Rectal smooth muscle tissue (tissue), 1 donor: ENCODE results near the gene HSF5.

Experiments used
- H3K27ac ChIP-seq: one replicate; pipeline ENCODE4 v1.7.0; 2013; ENCODE audit warnings: low read depth, low read length, inconsistent platforms
- H3K27me3 ChIP-seq: one replicate; pipeline ENCODE4 v1.7.0; 2013; ENCODE audit warnings: low read length; ENCODE audit not compliant: control insufficient read depth, insufficient read depth
- H3K36me3 ChIP-seq: one replicate; pipeline ENCODE4 v1.7.0; 2013; ENCODE audit warnings: low read length; ENCODE audit not compliant: control insufficient read depth, insufficient read depth
- H3K4me1 ChIP-seq: one replicate; pipeline ENCODE4 v1.7.0; 2013; ENCODE audit warnings: low read length; ENCODE audit not compliant: control insufficient read depth, insufficient read depth
- H3K4me3 ChIP-seq: one replicate; pipeline ENCODE4 v1.7.0; 2013; ENCODE audit warnings: low read length
- H3K9ac ChIP-seq: one replicate; pipeline ENCODE4 v1.7.0; 2013; ENCODE audit warnings: low read length

The HSF5 gene

GRCh38 chr17:58529275-58529674 is 41.1 kb upstream of the HSF5 start:
- H3K4me3 ChIP-seq, result no peak overlapping the region
- no peak overlapping the region for H3K27ac ChIP-seq
- no peaks in the 10 kb centered on the region for H3K4me1 ChIP-seq
- H3K36me3 ChIP-seq, result no peaks in the 10 kb centered on the region
- no peaks in the 10 kb centered on the region for H3K27me3 ChIP-seq
- H3K9ac ChIP-seq, result no peak overlapping the region

- H3K36me3 ChIP-seq, result no peaks in the 10 kb centered on the region
- H3K4me3 ChIP-seq, result no peak overlapping the region
- no peaks in the 10 kb centered on the region for H3K27me3 ChIP-seq
- H3K4me1 ChIP-seq, result no peaks in the 10 kb centered on the region
- no peak overlapping the region for H3K27ac ChIP-seq
- H3K9ac ChIP-seq, result no peak overlapping the region
These were observed 40.2 kb upstream of the HSF5 start for GRCh38 chr17:58528443-58528842.

GRCh38 chr17:58527949-58528348 is 39.7 kb upstream of the HSF5 start:
- Histone ChIP-seq H3K27me3 (no peaks in the 10 kb centered on the region), H3K9ac (no peak overlapping the region), H3K4me1 (no peaks in the 10 kb centered on the region), H3K36me3 (no peaks in the 10 kb centered on the region), H3K4me3 (no peak overlapping the region), H3K27ac (no peak overlapping the region)

- H3K27ac ChIP-seq, result no peak overlapping the region
- H3K9ac ChIP-seq, result no peak overlapping the region
- H3K4me3 ChIP-seq, result no peak overlapping the region
- no peaks in the 10 kb centered on the region for H3K36me3 ChIP-seq
- H3K4me1 ChIP-seq, result no peaks in the 10 kb centered on the region
- H3K27me3 ChIP-seq, result no peaks in the 10 kb centered on the region
These were observed 39.1 kb upstream of the HSF5 start for GRCh38 chr17:58527306-58527705.

- H3K27me3 ChIP-seq, result no peaks in the 10 kb centered on the region
- H3K9ac ChIP-seq, result no peak overlapping the region
- no peak overlapping the region for H3K27ac ChIP-seq
- H3K4me3 ChIP-seq, result no peak overlapping the region
- no peaks in the 10 kb centered on the region for H3K36me3 ChIP-seq
- H3K4me1 ChIP-seq, result no peaks in the 10 kb centered on the region
These were observed 37.0 kb upstream of the HSF5 start for GRCh38 chr17:58525239-58525638.

- Histone ChIP-seq H3K4me1 (peaks cover 6% of the 10 kb centered on the region), H3K4me3 (no peak overlapping the region), H3K36me3 (no peaks in the 10 kb centered on the region), H3K27me3 (no peaks in the 10 kb centered on the region), H3K27ac (no peak overlapping the region), H3K9ac (no peak overlapping the region)
These were observed 33.5 kb upstream of the HSF5 start for GRCh38 chr17:58521680-58522079.

- Histone ChIP-seq H3K4me1 (peaks cover 9% of the 10 kb centered on the region), H3K27ac (no peak overlapping the region), H3K4me3 (no peak overlapping the region), H3K9ac (no peak overlapping the region), H3K36me3 (no peaks in the 10 kb centered on the region), H3K27me3 (no peaks in the 10 kb centered on the region)
These were observed 32.7 kb upstream of the HSF5 start for GRCh38 chr17:58520843-58521430.

GRCh38 chr17:58517928-58518609 is 29.9 kb upstream of the HSF5 start:
- Histone ChIP-seq H3K27ac (peak overlapping the region; percentile 96), H3K4me3 (peak overlapping the region; percentile 98), H3K9ac (peak overlapping the region; percentile 90), H3K27me3 (no peaks in the 10 kb centered on the region), H3K4me1 (peaks cover 13% of the 10 kb centered on the region), H3K36me3 (no peaks in the 10 kb centered on the region)

- H3K4me1 ChIP-seq, result peaks cover 13% of the 10 kb centered on the region
- no peaks in the 10 kb centered on the region for H3K27me3 ChIP-seq
- peak overlapping the region; percentile 76 for H3K9ac ChIP-seq
- H3K4me3 ChIP-seq, result peak overlapping the region; percentile 76
- peak overlapping the region; percentile 86 for H3K27ac ChIP-seq
- H3K36me3 ChIP-seq, result no peaks in the 10 kb centered on the region
These were observed 29.2 kb upstream of the HSF5 start for GRCh38 chr17:58517378-58517927.

- Histone ChIP-seq H3K4me3 (peak overlapping the region; percentile 76), H3K9ac (peak overlapping the region; percentile 76), H3K4me1 (peaks cover 13% of the 10 kb centered on the region), H3K36me3 (no peaks in the 10 kb centered on the region), H3K27me3 (no peaks in the 10 kb centered on the region), H3K27ac (peak overlapping the region; percentile 86)
These were observed 28.6 kb upstream of the HSF5 start for GRCh38 chr17:58516644-58517377.

GRCh38 chr17:58515286-58515685 is 27.1 kb upstream of the HSF5 start:
- Histone ChIP-seq H3K9ac (no peak overlapping the region), H3K36me3 (peaks cover 14% of the 10 kb centered on the region), H3K4me3 (no peak overlapping the region), H3K27me3 (no peaks in the 10 kb centered on the region), H3K4me1 (peaks cover 13% of the 10 kb centered on the region), H3K27ac (no peak overlapping the region)

- Histone ChIP-seq H3K4me1 (peaks cover 13% of the 10 kb centered on the region), H3K27ac (peak overlapping the region; percentile 57), H3K27me3 (no peaks in the 10 kb centered on the region), H3K9ac (no peak overlapping the region), H3K4me3 (peak overlapping the region; percentile 29), H3K36me3 (peaks cover 17% of the 10 kb centered on the region)
These were observed 26.6 kb upstream of the HSF5 start for GRCh38 chr17:58514770-58515157.
